GM23338 (cell line): Measurements from ENCODE around the gene RASGRP4. TPM values are rescaled to one million over a fixed set of nuclear protein-coding genes. Genes with fewer than 3 reads are reported as not detected.
"Not testable (repeated sequence)": the region's sequence is repeated elsewhere in the genome, so short reads cannot be mapped to it uniquely, and the experiment has no call there.

ENCODE experiments used
- ATAC-seq: fragments of 200-7000 bp; cut with Tn5 transposase; 3 replicates; pipeline ENCODE4 v1.9.1; 2020
- DNase-seq: peaks from one replicate; pipeline ENCODE4 v3.0.0-alpha.2; 2015; ENCODE audit warnings: low spot score
- H2AFZ ChIP-seq: fragments of 200-600 bp; sonication (generic); 2 replicates; pipeline ENCODE4 v1.8.0; 2016; ENCODE audit warnings: antibody characterized with exemption, mild to moderate bottlenecking, moderate library complexity
- H3F3A ChIP-seq: fragments of 200-600 bp; sonication (generic); replicated peaks from 2 replicates; pipeline ENCODE4 v1.8.0; 2017; ENCODE audit warnings: antibody characterized with exemption, mixed run types, low read depth
- H3K27ac ChIP-seq: fragments of 200-600 bp; sonication (generic); 2 replicates; pipeline ENCODE4 v1.6.1; 2016; ENCODE audit warnings: low read depth
- H3K27me3 ChIP-seq: fragments of 200-600 bp; sonication (generic); 2 replicates; pipeline ENCODE4 v1.8.0; 2016; ENCODE audit warnings: mild to moderate bottlenecking, mixed run types, moderate library complexity; ENCODE audit not compliant: insufficient read depth
- H3K36me3 ChIP-seq: fragments of 200-600 bp; sonication (generic); 2 replicates; pipeline ENCODE4 v1.8.0; 2016; ENCODE audit warnings: mild to moderate bottlenecking; ENCODE audit not compliant: insufficient read depth
- H3K4me1 ChIP-seq: fragments of 200-600 bp; sonication (generic); 2 replicates; pipeline ENCODE4 v1.8.0; 2016; ENCODE audit warnings: mild to moderate bottlenecking, moderate library complexity; ENCODE audit not compliant: insufficient read depth
- H3K4me2 ChIP-seq: fragments of 200-600 bp; sonication (generic); 2 replicates; pipeline ENCODE4 v1.7.1; 2017; ENCODE audit warnings: mixed run types
- H3K4me3 ChIP-seq: fragments of 200-600 bp; sonication (generic); 2 replicates; pipeline ENCODE4 v1.6.1; 2016; ENCODE audit warnings: mixed run types
- H3K79me2 ChIP-seq: fragments of 200-600 bp; sonication (generic); replicated peaks from 2 replicates; pipeline ENCODE4 v1.8.0; 2017; ENCODE audit warnings: mild to moderate bottlenecking; ENCODE audit not compliant: insufficient read depth
- H3K9me2 ChIP-seq: fragments of 200-600 bp; sonication (generic); 2 replicates; pipeline ENCODE4 v1.8.0; 2017; ENCODE audit not compliant: insufficient read depth
- H4K20me1 ChIP-seq: fragments of 200-600 bp; sonication (generic); replicated peaks from 2 replicates; pipeline ENCODE4 v1.8.0; 2017; ENCODE audit warnings: mild to moderate bottlenecking; ENCODE audit not compliant: insufficient read depth
- H3K27ac Mint-ChIP-seq: 2 replicates; pipeline ENCODE4 v1.8.0; 2020; ENCODE audit warnings: inconsistent platforms, mild to moderate bottlenecking, moderate library complexity, mixed read lengths
- H3K27me3 Mint-ChIP-seq: 3 replicates; pipeline ENCODE4 v1.8.0; 2022; ENCODE audit warnings: low read depth, mild to moderate bottlenecking, moderate library complexity, mixed read lengths, inconsistent platforms; ENCODE audit not compliant: insufficient read depth, poor library complexity
- H3K36me3 Mint-ChIP-seq: 3 replicates; pipeline ENCODE4 v1.8.0; 2021; ENCODE audit warnings: low read depth, mild to moderate bottlenecking, inconsistent platforms, moderate library complexity, mixed read lengths
- H3K4me1 Mint-ChIP-seq: 3 replicates; pipeline ENCODE4 v1.8.0; 2020; ENCODE audit warnings: mild to moderate bottlenecking, inconsistent platforms, mixed read lengths
- H3K4me3 Mint-ChIP-seq: 3 replicates; pipeline ENCODE4 v1.8.0; 2021; ENCODE audit warnings: moderate library complexity, mild to moderate bottlenecking, inconsistent platforms, mixed read lengths
- H3K9me3 Mint-ChIP-seq: 3 replicates; pipeline ENCODE4 v1.8.0; 2020; ENCODE audit warnings: moderate library complexity, mild to moderate bottlenecking, inconsistent platforms, mixed read lengths
- POLR2AphosphoS5 ChIP-seq: IDR thresholded peaks from 2 replicates; pipeline ENCODE4 v1.6.1; 2016; ENCODE audit warnings: antibody characterized with exemption, low read depth
- REST ChIP-seq: IDR thresholded peaks from one replicate; pipeline ENCODE4 v1.6.1; 2018; ENCODE audit warnings: antibody characterized with exemption; ENCODE audit not compliant: unreplicated experiment
- ZNF462 ChIP-seq: fragments of 250-450 bp; sonication (Bioruptor Pico); IDR thresholded peaks from 2 replicates; pipeline ENCODE4 v1.5.0; 2020; ENCODE audit warnings: mild to moderate bottlenecking, moderate library complexity
- polyA plus RNA-seq: library from polyadenylated mRNA; unstranded; fragments of >200 nt; fragmentation: Nextera tagmentation; extraction: Ambion mirVana; gene quantifications from 2 replicates; pipeline ENCODE4 v1.2.1, GENCODE V29; 2016
- total RNA-seq: library from RNA; depleted of rRNA; stranded (reverse); fragments of >200 nt; shearing (Covaris generic); gene quantifications from 2 replicates; pipeline ENCODE4 v1.2.3, GENCODE V29; 2014
- TF ChIP-seq, protein P1 (sequence below), 2 experiments: fragments of 200-600 bp in 1 of 2; sonication (generic) in 1 of 2; conservative IDR thresholded peaks; 2 replicates each; pipeline versions ENCODE4 v1.5.1 to v1.6.1; 2016 to 2017; ENCODE audit warnings: antibody characterized with exemption in 2 of 2, low read depth in 2 of 2, mild to moderate bottlenecking in 2 of 2, moderate library complexity in 1 of 2

RASGRP4 gene
- total and polyA plus RNA-seq, 2 experiments from 2014 or later = 1.6 to 3.6 TPM

DNA sequence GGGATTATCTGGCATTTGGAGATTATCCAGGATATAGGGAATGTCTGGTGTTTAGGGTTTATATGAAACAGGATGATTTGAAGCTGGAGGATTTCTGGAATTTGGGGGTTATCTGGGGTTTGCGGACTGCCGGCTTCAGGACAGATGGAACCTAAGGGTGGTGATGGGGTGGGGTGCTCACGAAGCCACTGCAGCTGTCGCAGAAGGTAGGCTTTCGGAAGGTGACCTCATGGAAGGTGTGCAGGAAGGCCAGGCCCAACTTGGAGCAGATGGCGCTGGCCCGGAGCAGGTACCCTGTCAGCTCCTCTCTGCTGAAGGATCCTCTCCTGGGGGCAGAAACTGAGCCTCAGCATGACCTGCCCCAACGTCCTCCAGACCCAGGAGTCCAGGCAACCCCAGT lies 13.5 kb downstream of the RASGRP4 start (continued):
- TF ChIP-seq ZNF462 (CRISPR knock-in tag) = no peak
- no peak for TF ChIP-seq POLR2AphosphoS5
- TF ChIP-seq, protein P1, sequence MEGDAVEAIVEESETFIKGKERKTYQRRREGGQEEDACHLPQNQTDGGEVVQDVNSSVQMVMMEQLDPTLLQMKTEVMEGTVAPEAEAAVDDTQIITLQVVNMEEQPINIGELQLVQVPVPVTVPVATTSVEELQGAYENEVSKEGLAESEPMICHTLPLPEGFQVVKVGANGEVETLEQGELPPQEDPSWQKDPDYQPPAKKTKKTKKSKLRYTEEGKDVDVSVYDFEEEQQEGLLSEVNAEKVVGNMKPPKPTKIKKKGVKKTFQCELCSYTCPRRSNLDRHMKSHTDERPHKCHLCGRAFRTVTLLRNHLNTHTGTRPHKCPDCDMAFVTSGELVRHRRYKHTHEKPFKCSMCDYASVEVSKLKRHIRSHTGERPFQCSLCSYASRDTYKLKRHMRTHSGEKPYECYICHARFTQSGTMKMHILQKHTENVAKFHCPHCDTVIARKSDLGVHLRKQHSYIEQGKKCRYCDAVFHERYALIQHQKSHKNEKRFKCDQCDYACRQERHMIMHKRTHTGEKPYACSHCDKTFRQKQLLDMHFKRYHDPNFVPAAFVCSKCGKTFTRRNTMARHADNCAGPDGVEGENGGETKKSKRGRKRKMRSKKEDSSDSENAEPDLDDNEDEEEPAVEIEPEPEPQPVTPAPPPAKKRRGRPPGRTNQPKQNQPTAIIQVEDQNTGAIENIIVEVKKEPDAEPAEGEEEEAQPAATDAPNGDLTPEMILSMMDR (conservative IDR thresholded peaks at IDR 0.05; ENCODE audit: low read depth in 2 of 2) = no peak
- TF ChIP-seq REST = no peak

GRCh38 chr19:38411898-38412297 lies 14.1 kb downstream of the RASGRP4 start:
- not testable (repeated sequence) for H3K4me3 ChIP-seq, H3K4me2 ChIP-seq, H2AFZ ChIP-seq, H3K27me3 ChIP-seq, H3K36me3 ChIP-seq, H4K20me1 ChIP-seq, H3K36me3 Mint-ChIP-seq, H3K79me2 ChIP-seq, H3K27ac Mint-ChIP-seq, H3K4me1 ChIP-seq, H3K27ac ChIP-seq, H3K9me3 Mint-ChIP-seq, DNase-seq, H3K4me1 Mint-ChIP-seq, ATAC-seq, H3K4me3 Mint-ChIP-seq, H3K27me3 Mint-ChIP-seq, H3K9me2 ChIP-seq, H3F3A ChIP-seq
